K562 (cell line): ENCODE results near the gene TOR1B. TPM values are rescaled to one million over a fixed set of nuclear protein-coding genes. Genes with fewer than 3 reads are reported as not detected.

Source experiments
- BRD9 ChIP-seq: fragments of 450-650 bp; IDR thresholded peaks from 2 replicates; pipeline ENCODE4 v1.6.1; 2018; ENCODE audit warnings: low read depth; ENCODE audit not compliant: partially characterized antibody
- FOSL1 ChIP-seq: fragments of 200-800 bp; sonication (Bioruptor generic); conservative IDR thresholded peaks from 2 replicates; pipeline ENCODE4 v1.6.1; 2016; ENCODE audit warnings: missing genetic modification characterization, missing compliant biosample characterization
- FOXK2 ChIP-seq, 2 experiments: fragments of 450-650 bp; IDR thresholded peaks in 1 of 2; conservative IDR thresholded peaks in 1 of 2; 2 replicates each; pipeline ENCODE4 v1.6.1; 2016; ENCODE audit warnings: low read depth in 2 of 2, mild to moderate bottlenecking in 1 of 2
- GTF2E2 ChIP-seq: fragments of 200-800 bp; sonication (Bioruptor generic); IDR thresholded peaks from 2 replicates; pipeline ENCODE4 v1.6.1; 2016; ENCODE audit warnings: missing genetic modification characterization, missing compliant biosample characterization
- GTF3C2 ChIP-seq: IDR thresholded peaks from 3 replicates; pipeline ENCODE4 v1.6.1; 2011; ENCODE audit warnings: borderline replicate concordance, mild to moderate bottlenecking, moderate library complexity; ENCODE audit not compliant: insufficient read length; ENCODE audit errors: extremely low read depth
- HMG20A ChIP-seq: fragments of 450-650 bp; formaldehyde crosslinking; conservative IDR thresholded peaks from 2 replicates; pipeline ENCODE4 v1.4.0; 2020; ENCODE audit warnings: mild to moderate bottlenecking, mixed read lengths
- KLF13 ChIP-seq: fragments of 450-650 bp; IDR thresholded peaks from 2 replicates; pipeline ENCODE4 v1.6.1; 2016; ENCODE audit warnings: missing genetic modification characterization, low read depth, mild to moderate bottlenecking, missing compliant biosample characterization, moderate library complexity, borderline replicate concordance
- LARP7 ChIP-seq: fragments of 450-650 bp; IDR thresholded peaks from 2 replicates; pipeline ENCODE4 v1.6.1; 2016
- MAZ ChIP-seq, 2 experiments: fragments of 450-650 bp in 1 of 2; sonication (generic) in 1 of 2; formaldehyde crosslinking; IDR thresholded peaks in 1 of 2; conservative IDR thresholded peaks in 1 of 2; 2 replicates each; pipeline versions ENCODE4 v1.4.0 to v1.5.0; 2020; ENCODE audit warnings: mild to moderate bottlenecking in 1 of 2, missing genetic modification reagents in 1 of 2
- MED1 ChIP-seq: sonication (generic); formaldehyde crosslinking; IDR thresholded peaks from 2 replicates; pipeline ENCODE4 v1.8.1; 2023; ENCODE audit warnings: missing genetic modification reagents, borderline replicate concordance
- NFIC ChIP-seq: fragments of 450-650 bp; IDR thresholded peaks from 2 replicates; pipeline ENCODE4 v1.6.1; 2017; ENCODE audit warnings: mild to moderate bottlenecking, inconsistent platforms
- PHTF2 ChIP-seq: fragments of 250-450 bp; sonication (Bioruptor Pico); IDR thresholded peaks from 2 replicates; pipeline ENCODE4 v1.5.0; 2021; ENCODE audit warnings: mild to moderate bottlenecking
- RB1 ChIP-seq: fragments of 450-650 bp; IDR thresholded peaks from 2 replicates; pipeline ENCODE4 v1.6.1; 2017; ENCODE audit warnings: low read depth, mild to moderate bottlenecking
- RBM17 ChIP-seq: fragments of 200-400 bp; formaldehyde crosslinking; IDR thresholded peaks from 2 replicates; pipeline ENCODE4 v1.6.1; 2017; ENCODE audit warnings: low read depth, mild to moderate bottlenecking, low read length, borderline replicate concordance
- RFX7 ChIP-seq: fragments of 250-450 bp; sonication (Bioruptor Pico); IDR thresholded peaks from 2 replicates; pipeline ENCODE4 v1.5.1; 2021; ENCODE audit warnings: mild to moderate bottlenecking
- SLC30A9 ChIP-seq: fragments of 250-450 bp; sonication (Bioruptor Pico); IDR thresholded peaks from 2 replicates; pipeline ENCODE4 v1.8.0; 2022; ENCODE audit warnings: mild to moderate bottlenecking, moderate library complexity
- SPI1 ChIP-seq: IDR thresholded peaks from 2 replicates; pipeline ENCODE4 v1.6.1; 2011; ENCODE audit warnings: low read depth, low read length, control low read depth, borderline replicate concordance
- TCFL5 ChIP-seq: fragments of 250-450 bp; sonication (Bioruptor Pico); conservative IDR thresholded peaks from 2 replicates; pipeline ENCODE4 v1.6.1; 2021; ENCODE audit warnings: mild to moderate bottlenecking, moderate library complexity, matching md5 sums
- U2AF2 ChIP-seq: fragments of 200-400 bp; formaldehyde crosslinking; optimal IDR thresholded peaks from 2 replicates; pipeline ENCODE3; 2017; ENCODE audit warnings: low read depth, mild to moderate bottlenecking, low read length
- ZNF12 ChIP-seq: sonication (generic); formaldehyde crosslinking; IDR thresholded peaks from 2 replicates; pipeline ENCODE4 v1.4.0; 2020; ENCODE audit warnings: mild to moderate bottlenecking, missing genetic modification reagents
- ZNF695 ChIP-seq: fragments of 450-650 bp; formaldehyde crosslinking; IDR thresholded peaks from 2 replicates; pipeline ENCODE4 v1.4.0; 2020; ENCODE audit warnings: mild to moderate bottlenecking, moderate library complexity
- ZNF764 ChIP-seq: fragments of 250-450 bp; sonication (Bioruptor Pico); IDR thresholded peaks from 2 replicates; pipeline ENCODE4 v1.4.0; 2020; ENCODE audit warnings: low read depth, mild to moderate bottlenecking, moderate library complexity
- polyA plus RNA-seq, 8 experiments: library from polyadenylated mRNA; depleted of rRNA in 4 of 8; stranded (reverse) in 5 of 8; unstranded in 3 of 8; fragments of >200 nt; fragmentation: Nextera tagmentation in 2 of 8; fragmentation: Illumina TruSeq in 1 of 8; extraction: Ambion mirVana in 2 of 8; extraction: Trizol in 1 of 8; gene quantifications; 2 replicates each; pipeline versions ENCODE4 v1.2.1 to v1.2.3, GENCODE V29; 2011 to 2014; ENCODE audit warnings: inconsistent platforms in 1 of 8, missing spikeins in 1 of 8
- total RNA-seq, 7 experiments: library from RNA; depleted of rRNA in 6 of 7; stranded (reverse); fragments of >200 nt in 6 of 7; fragmentation: Illumina TruSeq in 2 of 7; extraction: Trizol in 2 of 7; gene quantifications; 2 replicates each; pipeline versions ENCODE4 v1.2.1 to v1.2.3, GENCODE V29; 2011 to 2021; ENCODE audit warnings: low replicate concordance in 1 of 7
- TF ChIP-seq, protein P1 (sequence below): fragments of 450-650 bp; formaldehyde crosslinking; IDR thresholded peaks from 2 replicates; pipeline ENCODE4 v1.4.0; 2022; ENCODE audit warnings: missing genetic modification characterization
- TF ChIP-seq, protein P2 (sequence below): IDR thresholded peaks from 3 replicates; pipeline ENCODE4 v1.6.1; 2011; ENCODE audit warnings: borderline replicate concordance, mild to moderate bottlenecking; ENCODE audit not compliant: insufficient read length, insufficient read depth

Gene TOR1B
- total and polyA plus RNA-seq, 9 of the 15 experiments (the other 6 are each of a cell fraction or from before 2014, with no cell fraction given), result 4.2 to 36.5 (median 24.6) TPM

DNA sequence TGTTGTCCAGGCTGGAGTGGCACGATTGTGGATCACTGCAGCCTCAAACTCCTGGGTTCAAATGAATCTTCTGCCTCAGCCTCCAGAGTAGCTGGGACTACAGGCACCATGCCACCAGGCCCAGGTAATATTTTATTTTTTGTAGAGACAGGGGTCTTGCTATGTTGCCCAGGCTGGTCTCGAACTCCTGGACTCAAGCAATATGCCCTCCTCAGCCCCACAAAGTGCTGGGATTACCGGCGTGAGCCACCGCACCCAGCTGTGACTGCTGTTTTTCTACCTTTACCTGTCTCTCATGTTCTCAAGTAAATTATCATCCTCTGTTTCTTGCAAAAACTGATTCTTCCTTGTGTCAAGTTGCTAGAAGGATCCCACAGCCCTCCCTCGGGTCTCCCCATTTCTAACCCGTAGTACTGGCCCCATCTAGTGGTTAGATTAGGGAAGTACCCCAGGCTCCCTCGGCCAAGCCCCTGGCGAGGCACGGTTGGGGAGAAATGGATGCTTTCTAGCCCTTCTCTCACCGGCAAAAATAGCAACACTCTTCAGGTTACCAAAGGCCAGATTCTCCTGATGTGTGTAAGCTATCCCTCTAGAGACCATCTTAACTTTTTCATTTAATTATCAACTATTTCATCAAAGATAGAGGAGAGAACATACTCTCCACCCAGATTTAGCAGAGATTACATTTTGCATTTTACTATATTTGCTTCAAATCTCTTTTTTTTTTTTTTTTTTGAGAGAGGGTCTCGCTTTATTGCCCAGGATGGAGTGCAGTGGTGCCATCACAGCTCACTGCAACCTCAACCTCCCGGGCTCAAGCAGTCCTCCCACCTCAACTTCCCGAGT lies 19.2 kb upstream of the TOR1B start (continued):
- no peak for TF ChIP-seq RBM17
- no peak for TF ChIP-seq ZNF764
- TF ChIP-seq GTF3C2, result no peak
- TF ChIP-seq FOXK2 (conservative IDR thresholded peaks at IDR 0.05 in 1 of 2, IDR thresholded peaks at IDR 0.05 in 1 of 2; ENCODE audit: low read depth in 2 of 2), result no peak
- TF ChIP-seq RB1, result peak; percentile 85
- no peak for TF ChIP-seq PHTF2 (CRISPR knock-in tag)
- TF ChIP-seq TCFL5 (CRISPR knock-in tag), result no peak
- TF ChIP-seq SLC30A9, result no peak
- no peak for TF ChIP-seq ZNF12 (CRISPR knock-in tag)
- TF ChIP-seq, protein P1, sequence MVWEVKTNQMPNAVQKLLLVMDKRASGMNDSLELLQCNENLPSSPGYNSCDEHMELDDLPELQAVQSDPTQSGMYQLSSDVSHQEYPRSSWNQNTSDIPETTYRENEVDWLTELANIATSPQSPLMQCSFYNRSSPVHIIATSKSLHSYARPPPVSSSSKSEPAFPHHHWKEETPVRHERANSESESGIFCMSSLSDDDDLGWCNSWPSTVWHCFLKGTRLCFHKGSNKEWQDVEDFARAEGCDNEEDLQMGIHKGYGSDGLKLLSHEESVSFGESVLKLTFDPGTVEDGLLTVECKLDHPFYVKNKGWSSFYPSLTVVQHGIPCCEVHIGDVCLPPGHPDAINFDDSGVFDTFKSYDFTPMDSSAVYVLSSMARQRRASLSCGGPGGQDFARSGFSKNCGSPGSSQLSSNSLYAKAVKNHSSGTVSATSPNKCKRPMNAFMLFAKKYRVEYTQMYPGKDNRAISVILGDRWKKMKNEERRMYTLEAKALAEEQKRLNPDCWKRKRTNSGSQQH, result no peak
- peak; percentile 17; the same call in 1 of the 2 replicates for TF ChIP-seq NFIC
- peak in 1 of 2 experiments; percentile 87; a peak in 2 of 4 replicates for TF ChIP-seq MAZ (CRISPR knock-in tag; conservative IDR thresholded peaks at IDR 0.05 in 1 of 2, IDR thresholded peaks at IDR 0.05 in 1 of 2)
- TF ChIP-seq FOSL1, result no peak
- no peak for TF ChIP-seq SPI1
- no peak for TF ChIP-seq RFX7
- TF ChIP-seq LARP7, result no peak
- TF ChIP-seq BRD9, result no peak
- no peak for TF ChIP-seq MED1 (CRISPR knock-in tag)
- no peak for TF ChIP-seq U2AF2
- TF ChIP-seq KLF13, result no peak
- TF ChIP-seq HMG20A, result no peak
- no peak for TF ChIP-seq ZNF695
- TF ChIP-seq, protein P2, sequence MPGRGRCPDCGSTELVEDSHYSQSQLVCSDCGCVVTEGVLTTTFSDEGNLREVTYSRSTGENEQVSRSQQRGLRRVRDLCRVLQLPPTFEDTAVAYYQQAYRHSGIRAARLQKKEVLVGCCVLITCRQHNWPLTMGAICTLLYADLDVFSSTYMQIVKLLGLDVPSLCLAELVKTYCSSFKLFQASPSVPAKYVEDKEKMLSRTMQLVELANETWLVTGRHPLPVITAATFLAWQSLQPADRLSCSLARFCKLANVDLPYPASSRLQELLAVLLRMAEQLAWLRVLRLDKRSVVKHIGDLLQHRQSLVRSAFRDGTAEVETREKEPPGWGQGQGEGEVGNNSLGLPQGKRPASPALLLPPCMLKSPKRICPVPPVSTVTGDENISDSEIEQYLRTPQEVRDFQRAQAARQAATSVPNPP, result no peak
- 0 out of 2 replicates have a peak, but pooled peaks have one; percentile 27 for TF ChIP-seq GTF2E2 (tag)
